A549 (cell line): ENCODE results near the gene HES4.

Experiments
- CEBPB ChIP-seq, 2 experiments: fragments of >200 bp in 1 of 2; sonication (Bioruptor Twin) in 1 of 2; formaldehyde crosslinking in 1 of 2; IDR thresholded peaks; 2 replicates each; pipeline ENCODE4 v1.6.1; 2012 to 2016
- POLR2A ChIP-seq: IDR thresholded peaks from 2 replicates; pipeline ENCODE4 v1.6.1; 2012; ENCODE audit warnings: mild to moderate bottlenecking, low read length
- RFX5 ChIP-seq: fragments of 450-650 bp; IDR thresholded peaks from 2 replicates; pipeline ENCODE4 v1.7.1; 2014; ENCODE audit warnings: antibody characterized with exemption, mild to moderate bottlenecking, moderate library complexity
- ZNF302 ChIP-seq: fragments of 250-450 bp; sonication (Bioruptor Pico); IDR thresholded peaks from 2 replicates; pipeline ENCODE4 v1.9.0; 2021; ENCODE audit warnings: inconsistent platforms, mild to moderate bottlenecking, moderate library complexity
- TF ChIP-seq, protein P1 (sequence below): fragments of 450-650 bp; IDR thresholded peaks from 2 replicates; pipeline ENCODE4 v1.6.1; 2014; ENCODE audit warnings: antibody characterized with exemption
- TF ChIP-seq, protein P2 (sequence below): fragments of >200 bp; sonication (Bioruptor Twin); formaldehyde crosslinking; IDR thresholded peaks from 3 replicates; pipeline ENCODE4 v1.5.1; 2016
- TF ChIP-seq, protein P3 (sequence below): IDR thresholded peaks from 2 replicates; pipeline ENCODE4 v1.6.1; 2012
- TF ChIP-seq, protein P4 (sequence below): IDR thresholded peaks from 2 replicates; pipeline ENCODE4 v1.6.1; 2012; ENCODE audit warnings: low read depth, borderline replicate concordance

DNA sequence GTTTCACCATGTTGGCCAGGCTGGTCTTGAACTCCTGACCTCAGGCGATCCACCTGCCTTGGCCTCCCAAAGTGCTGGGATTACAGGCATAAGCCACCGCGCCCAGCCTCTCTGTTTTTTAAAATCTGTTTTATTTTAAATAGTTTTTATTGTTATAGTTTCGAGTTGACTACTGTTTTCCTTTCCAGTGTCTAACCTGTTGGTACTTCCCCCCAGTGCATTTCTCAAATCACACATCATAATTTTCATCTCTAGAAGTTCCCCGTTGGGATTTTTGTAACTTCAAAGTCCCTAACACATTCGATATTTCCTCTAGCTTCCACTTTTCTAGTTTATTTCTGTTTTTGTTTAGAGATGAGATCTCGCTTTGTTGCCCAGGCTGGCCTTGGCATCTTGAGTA lies 7.5 kb downstream of the HES4 start:
- TF ChIP-seq POLR2A (no peak), RFX5 (no peak), ZNF302 (CRISPR knock-in tag) (no peak), CEBPB (IDR thresholded peaks at IDR 0.05) (no peak)
- TF ChIP-seq, protein P1, sequence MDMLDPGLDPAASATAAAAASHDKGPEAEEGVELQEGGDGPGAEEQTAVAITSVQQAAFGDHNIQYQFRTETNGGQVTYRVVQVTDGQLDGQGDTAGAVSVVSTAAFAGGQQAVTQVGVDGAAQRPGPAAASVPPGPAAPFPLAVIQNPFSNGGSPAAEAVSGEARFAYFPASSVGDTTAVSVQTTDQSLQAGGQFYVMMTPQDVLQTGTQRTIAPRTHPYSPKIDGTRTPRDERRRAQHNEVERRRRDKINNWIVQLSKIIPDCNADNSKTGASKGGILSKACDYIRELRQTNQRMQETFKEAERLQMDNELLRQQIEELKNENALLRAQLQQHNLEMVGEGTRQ = no peak
- TF ChIP-seq, protein P2, sequence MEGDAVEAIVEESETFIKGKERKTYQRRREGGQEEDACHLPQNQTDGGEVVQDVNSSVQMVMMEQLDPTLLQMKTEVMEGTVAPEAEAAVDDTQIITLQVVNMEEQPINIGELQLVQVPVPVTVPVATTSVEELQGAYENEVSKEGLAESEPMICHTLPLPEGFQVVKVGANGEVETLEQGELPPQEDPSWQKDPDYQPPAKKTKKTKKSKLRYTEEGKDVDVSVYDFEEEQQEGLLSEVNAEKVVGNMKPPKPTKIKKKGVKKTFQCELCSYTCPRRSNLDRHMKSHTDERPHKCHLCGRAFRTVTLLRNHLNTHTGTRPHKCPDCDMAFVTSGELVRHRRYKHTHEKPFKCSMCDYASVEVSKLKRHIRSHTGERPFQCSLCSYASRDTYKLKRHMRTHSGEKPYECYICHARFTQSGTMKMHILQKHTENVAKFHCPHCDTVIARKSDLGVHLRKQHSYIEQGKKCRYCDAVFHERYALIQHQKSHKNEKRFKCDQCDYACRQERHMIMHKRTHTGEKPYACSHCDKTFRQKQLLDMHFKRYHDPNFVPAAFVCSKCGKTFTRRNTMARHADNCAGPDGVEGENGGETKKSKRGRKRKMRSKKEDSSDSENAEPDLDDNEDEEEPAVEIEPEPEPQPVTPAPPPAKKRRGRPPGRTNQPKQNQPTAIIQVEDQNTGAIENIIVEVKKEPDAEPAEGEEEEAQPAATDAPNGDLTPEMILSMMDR = no peak
- TF ChIP-seq, protein P3, sequence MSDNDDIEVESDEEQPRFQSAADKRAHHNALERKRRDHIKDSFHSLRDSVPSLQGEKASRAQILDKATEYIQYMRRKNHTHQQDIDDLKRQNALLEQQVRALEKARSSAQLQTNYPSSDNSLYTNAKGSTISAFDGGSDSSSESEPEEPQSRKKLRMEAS = no peak
- TF ChIP-seq, protein P4, sequence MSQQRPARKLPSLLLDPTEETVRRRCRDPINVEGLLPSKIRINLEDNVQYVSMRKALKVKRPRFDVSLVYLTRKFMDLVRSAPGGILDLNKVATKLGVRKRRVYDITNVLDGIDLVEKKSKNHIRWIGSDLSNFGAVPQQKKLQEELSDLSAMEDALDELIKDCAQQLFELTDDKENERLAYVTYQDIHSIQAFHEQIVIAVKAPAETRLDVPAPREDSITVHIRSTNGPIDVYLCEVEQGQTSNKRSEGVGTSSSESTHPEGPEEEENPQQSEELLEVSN = no peak
